Progenitor cell of endocrine pancreas (in vitro differentiated cells): ENCODE data around the gene PBOV1. TPM values are rescaled to one million over a fixed set of nuclear protein-coding genes. Genes with fewer than 3 reads are reported as not detected.

Experiments
- DNase-seq: peaks from one replicate; pipeline ENCODE4 v3.0.0; 2021; ENCODE audit warnings: low spot score; ENCODE audit not compliant: unreplicated experiment
- H3K27ac Mint-ChIP-seq: 2 replicates; pipeline ENCODE4 v1.8.0; 2021; ENCODE audit warnings: mild to moderate bottlenecking, moderate library complexity, mixed read lengths
- H3K27me3 Mint-ChIP-seq: 2 replicates; pipeline ENCODE4 v1.8.0; 2021; ENCODE audit warnings: mixed read lengths
- H3K36me3 Mint-ChIP-seq: 2 replicates; pipeline ENCODE4 v1.8.0; 2022; ENCODE audit warnings: mixed read lengths; ENCODE audit not compliant: insufficient read depth
- H3K4me1 Mint-ChIP-seq: 2 replicates; pipeline ENCODE4 v1.8.0; 2021; ENCODE audit warnings: low read depth, mixed read lengths
- H3K4me3 Mint-ChIP-seq: 2 replicates; pipeline ENCODE4 v1.8.0; 2021; ENCODE audit warnings: low read depth, mild to moderate bottlenecking, moderate library complexity, mixed read lengths
- H3K9me3 Mint-ChIP-seq: 2 replicates; pipeline ENCODE4 v1.8.0; 2021; ENCODE audit warnings: low read depth, mixed read lengths
- total RNA-seq: library from RNA; stranded (reverse); gene quantifications from 2 replicates; pipeline ENCODE4 v1.2.1, GENCODE V29; 2021
- TF ChIP-seq, protein P1 (sequence below): fragments of 200-600 bp; sonication (generic); IDR thresholded peaks from one replicate; pipeline ENCODE4 v1.5.0; 2021; ENCODE audit warnings: antibody characterized with exemption, mild to moderate bottlenecking; ENCODE audit not compliant: unreplicated experiment

The PBOV1 gene
- total RNA-seq, 1 donor from 2014 or later: not detected

DNA sequence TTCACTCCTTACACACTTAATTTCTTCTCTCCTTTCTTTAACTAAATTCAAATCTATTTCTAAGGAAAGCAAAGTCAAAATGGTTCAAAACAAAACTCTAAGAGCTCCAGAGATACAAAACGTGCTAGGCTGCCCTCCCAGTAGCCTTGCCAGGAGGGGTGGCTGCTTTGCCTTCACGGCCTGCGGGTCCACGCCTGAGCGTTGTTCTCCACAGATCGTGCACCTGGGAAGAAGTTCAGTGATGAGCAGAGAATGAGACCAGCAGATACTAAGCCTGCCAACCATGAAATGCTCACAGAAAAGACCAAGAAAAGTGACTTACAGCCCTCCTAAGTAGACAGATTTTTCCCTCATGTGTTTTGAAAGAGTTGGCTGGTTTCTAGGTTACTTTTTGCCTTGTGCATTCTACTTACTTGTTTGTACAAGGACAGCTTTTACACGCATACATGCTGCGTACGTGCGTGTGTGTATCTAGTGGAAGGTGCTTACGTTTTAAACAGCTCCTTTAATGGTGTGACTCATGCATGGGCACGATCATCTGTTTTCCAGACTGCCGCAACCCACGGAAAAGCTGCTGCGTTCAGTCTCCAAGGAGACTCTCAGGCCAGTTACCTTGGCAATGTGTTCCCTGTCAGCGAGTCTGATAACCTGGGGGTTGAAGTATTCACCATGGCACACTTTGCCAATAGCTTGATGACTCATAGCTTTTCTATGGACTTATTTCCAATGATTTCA, 32.4 kb upstream of the PBOV1 start:
- peak overlapping the region; percentile 67 for H3K27ac Mint-ChIP-seq
- TF ChIP-seq, protein P1, sequence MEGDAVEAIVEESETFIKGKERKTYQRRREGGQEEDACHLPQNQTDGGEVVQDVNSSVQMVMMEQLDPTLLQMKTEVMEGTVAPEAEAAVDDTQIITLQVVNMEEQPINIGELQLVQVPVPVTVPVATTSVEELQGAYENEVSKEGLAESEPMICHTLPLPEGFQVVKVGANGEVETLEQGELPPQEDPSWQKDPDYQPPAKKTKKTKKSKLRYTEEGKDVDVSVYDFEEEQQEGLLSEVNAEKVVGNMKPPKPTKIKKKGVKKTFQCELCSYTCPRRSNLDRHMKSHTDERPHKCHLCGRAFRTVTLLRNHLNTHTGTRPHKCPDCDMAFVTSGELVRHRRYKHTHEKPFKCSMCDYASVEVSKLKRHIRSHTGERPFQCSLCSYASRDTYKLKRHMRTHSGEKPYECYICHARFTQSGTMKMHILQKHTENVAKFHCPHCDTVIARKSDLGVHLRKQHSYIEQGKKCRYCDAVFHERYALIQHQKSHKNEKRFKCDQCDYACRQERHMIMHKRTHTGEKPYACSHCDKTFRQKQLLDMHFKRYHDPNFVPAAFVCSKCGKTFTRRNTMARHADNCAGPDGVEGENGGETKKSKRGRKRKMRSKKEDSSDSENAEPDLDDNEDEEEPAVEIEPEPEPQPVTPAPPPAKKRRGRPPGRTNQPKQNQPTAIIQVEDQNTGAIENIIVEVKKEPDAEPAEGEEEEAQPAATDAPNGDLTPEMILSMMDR: no peak
- no peak overlapping the region for H3K4me3 Mint-ChIP-seq
- H3K36me3 Mint-ChIP-seq: peaks cover 5% of the 10 kb centered on the region
- H3K27me3 Mint-ChIP-seq: no peaks in the 10 kb centered on the region
- no peak for DNase-seq
- H3K4me1 Mint-ChIP-seq: peaks cover 17% of the 10 kb centered on the region
- H3K9me3 Mint-ChIP-seq: no peaks in the 10 kb centered on the region

DNA sequence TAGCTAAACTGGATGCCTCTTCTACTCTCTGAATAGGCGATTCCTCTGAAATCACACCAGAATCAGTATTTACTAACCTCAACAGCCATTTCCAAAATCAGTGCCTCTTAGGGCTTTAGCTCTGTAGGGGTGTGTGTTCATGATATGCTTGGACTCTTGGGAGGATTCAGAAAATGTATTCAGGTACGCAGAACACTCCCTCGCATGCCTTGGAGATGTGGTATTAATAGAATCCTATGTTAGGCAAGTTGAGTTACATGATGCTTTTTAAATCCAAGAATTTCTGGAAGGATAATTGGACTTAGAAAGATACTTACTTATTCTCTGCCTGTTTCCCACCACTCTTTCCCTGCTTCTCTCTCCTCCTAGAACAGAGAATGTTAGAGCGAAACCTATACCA, 31.8 kb upstream of the PBOV1 start:
- Mint-ChIP-seq H3K27ac (peak overlapping the region; percentile 67), H3K4me3 (no peak overlapping the region), H3K36me3 (peaks cover 4% of the 10 kb centered on the region), H3K4me1 (peaks cover 17% of the 10 kb centered on the region), H3K27me3 (no peaks in the 10 kb centered on the region), H3K9me3 (no peaks in the 10 kb centered on the region)
- no peak for DNase-seq
- TF ChIP-seq, protein P1: no peak

DNA sequence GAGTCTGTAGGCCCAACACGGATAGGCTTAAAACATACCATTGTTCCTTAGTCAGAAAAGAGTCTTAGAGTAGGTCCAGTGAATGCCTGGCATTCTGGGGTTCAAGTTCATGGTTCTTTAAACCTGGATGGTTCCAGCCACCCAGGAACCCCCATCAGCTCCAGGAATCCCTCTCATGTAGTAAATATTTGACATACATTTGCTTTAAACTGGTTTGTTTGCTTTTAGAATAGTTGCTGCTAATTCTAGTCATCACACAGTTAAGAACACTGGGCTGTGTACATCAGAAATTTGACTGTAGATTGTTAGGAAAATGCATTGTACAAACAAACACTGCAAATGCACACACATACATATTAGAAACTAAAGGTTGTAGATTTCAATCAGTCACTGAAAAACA, 30.6 kb upstream of the PBOV1 start:
- Mint-ChIP-seq H3K9me3 (no peaks in the 10 kb centered on the region), H3K4me1 (peaks cover 17% of the 10 kb centered on the region), H3K4me3 (no peak overlapping the region), H3K27me3 (no peaks in the 10 kb centered on the region), H3K27ac (no peak overlapping the region), H3K36me3 (peaks cover 6% of the 10 kb centered on the region)
- TF ChIP-seq, protein P1: no peak
- no peak for DNase-seq

DNA sequence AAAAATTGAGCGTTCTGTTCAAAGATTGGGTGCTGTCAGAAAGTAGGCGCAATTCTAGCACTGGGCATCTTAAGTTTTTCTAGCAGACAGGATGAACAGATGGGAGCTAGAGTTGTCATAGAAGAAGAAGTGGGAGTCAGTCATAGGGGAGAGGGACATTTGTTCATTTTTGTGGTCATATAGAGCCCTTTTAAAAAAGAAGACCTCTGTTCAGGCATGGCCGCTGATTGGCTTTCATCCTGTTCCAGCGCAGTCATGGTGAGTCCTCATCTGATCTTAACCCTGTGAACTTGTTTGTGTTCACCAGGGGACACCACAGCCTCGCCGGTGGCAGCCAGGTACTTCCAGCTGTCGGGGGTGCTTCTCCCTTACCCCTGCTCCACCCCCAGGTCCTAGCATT, 29.7 kb upstream of the PBOV1 start:
- DNase-seq: no peak
- H3K27me3 Mint-ChIP-seq: no peaks in the 10 kb centered on the region
- H3K36me3 Mint-ChIP-seq: peaks cover 3% of the 10 kb centered on the region
- no peak overlapping the region for H3K27ac Mint-ChIP-seq
- H3K4me1 Mint-ChIP-seq: peaks cover 17% of the 10 kb centered on the region
- no peak overlapping the region for H3K4me3 Mint-ChIP-seq
- TF ChIP-seq, protein P1: no peak
- no peaks in the 10 kb centered on the region for H3K9me3 Mint-ChIP-seq

DNA sequence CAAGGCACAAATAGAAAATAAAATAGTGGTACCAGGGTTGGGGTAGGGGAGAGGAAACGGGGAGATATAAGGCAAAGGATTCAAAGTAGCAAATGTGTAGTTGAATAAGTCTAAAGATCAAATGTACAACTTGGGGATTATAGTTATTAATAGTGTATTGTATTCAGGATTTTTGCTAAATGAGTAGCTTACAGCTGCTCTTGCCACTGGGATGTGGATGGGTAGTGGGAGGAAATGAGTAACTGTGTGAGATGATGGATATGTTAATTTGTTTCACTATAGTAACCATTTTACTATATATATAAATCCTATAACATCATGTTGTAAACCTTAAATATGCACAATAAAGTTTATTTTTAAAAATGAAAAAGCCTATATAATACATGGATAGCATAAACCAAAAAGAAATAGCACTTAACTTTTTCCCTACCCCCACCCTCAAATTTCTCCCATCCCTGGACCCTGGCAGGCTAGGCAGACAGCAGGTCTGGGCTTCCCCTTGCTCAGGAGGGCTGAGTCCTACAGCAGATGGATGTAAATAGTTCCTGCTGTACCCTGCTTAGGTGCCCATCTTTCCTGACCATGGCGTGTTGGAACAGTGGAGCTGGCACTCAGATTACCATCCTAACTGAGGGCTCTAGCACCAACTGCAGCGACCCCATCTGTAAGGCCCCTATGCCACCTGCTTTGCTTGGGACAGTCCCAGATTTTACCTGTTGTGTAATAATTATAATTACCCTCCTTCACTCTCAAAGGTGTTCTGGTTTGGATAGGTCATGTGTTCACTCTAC, 28.6 kb upstream of the PBOV1 start:
- H3K4me3 Mint-ChIP-seq: no peak overlapping the region
- no peak for DNase-seq
- H3K27ac Mint-ChIP-seq: no peak overlapping the region
- H3K4me1 Mint-ChIP-seq: peaks cover 17% of the 10 kb centered on the region
- no peaks in the 10 kb centered on the region for H3K9me3 Mint-ChIP-seq
- TF ChIP-seq, protein P1: no peak
- peaks cover 3% of the 10 kb centered on the region for H3K36me3 Mint-ChIP-seq
- no peaks in the 10 kb centered on the region for H3K27me3 Mint-ChIP-seq
